NCI-H82 (cell line): ENCODE data around the gene IP6K1.
"Not testable (repeated sequence)": the region's sequence is repeated elsewhere in the genome, so short reads cannot be mapped to it uniquely, and the experiment has no call there.

ENCODE experiments used
- DNase-seq: peaks from one replicate; lab custom pipeline; 2025; lab: John Stamatoyannopoulos, UW

The IP6K1 gene

DNA sequence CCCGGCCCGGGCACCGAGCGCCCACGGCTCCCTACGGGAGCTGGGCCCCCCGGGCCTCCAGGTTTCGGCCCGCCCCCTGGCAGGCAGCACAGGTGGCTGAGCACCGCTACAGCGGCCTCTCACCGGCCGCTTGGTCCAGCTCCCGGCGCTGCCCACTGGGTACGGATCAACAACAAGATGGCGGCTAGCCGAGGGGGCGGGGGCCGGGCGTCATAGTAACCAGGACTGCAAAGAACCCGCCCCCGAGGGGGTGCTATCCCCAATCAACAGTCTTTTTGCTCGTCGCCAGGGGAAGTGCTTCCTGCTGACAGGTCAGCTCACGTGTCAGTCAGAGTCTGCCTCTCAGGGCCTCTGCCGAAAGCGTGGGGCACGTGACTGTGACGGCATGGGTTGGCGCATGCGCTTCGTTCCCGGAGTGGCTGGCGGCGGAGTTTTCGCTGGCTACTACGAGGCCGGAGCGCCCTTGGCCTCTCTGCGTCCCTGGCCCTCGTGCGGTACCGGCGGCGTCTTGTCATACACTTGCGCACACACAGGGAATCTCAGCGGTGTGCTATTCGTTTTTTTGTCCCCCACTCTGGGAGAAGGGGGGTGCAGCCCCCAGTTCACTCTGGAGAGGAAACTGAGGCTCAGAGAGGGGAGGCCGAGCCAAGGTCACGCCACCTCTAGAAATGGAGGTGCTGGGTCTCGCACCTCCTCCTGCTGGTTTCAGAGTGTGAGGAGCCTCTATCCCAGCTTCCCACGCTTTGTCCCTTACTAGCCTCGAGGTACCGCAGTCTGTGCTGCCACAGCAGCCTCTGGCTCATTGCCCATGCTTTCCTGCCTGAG, at the start of gene IP6K1:
IP6K1 (minus strand) TSS at position 186 of the 825 bp plus-strand sequence. CDS start 38,502 bp downstream, outside the sequence.
- peak; percentile 99 for DNase-seq

- DNase-seq: no peak
These were observed 45.0 kb upstream of the IP6K1 start for GRCh38 chr3:49831341-49831740.

DNA sequence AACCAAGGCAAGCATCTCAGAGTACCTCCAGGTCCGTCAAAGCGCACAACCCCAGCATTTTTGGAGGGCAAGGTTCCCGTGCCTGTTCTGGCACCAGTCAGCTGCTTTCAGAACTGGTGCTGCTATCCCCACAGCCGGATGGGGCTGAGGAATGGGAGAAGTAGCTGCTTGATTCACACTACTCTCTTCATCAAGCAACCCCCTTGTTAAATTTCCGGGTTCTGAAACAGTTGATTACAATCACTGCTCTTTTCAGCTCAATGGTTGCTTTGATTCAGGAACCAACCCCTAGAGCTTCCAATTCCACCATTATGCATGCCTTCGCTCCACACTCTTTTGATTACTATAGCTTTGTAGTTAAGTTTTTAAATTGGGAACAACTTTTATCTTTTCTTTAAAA, 39.7 kb upstream of the IP6K1 start:
- DNase-seq: no peak

DNA sequence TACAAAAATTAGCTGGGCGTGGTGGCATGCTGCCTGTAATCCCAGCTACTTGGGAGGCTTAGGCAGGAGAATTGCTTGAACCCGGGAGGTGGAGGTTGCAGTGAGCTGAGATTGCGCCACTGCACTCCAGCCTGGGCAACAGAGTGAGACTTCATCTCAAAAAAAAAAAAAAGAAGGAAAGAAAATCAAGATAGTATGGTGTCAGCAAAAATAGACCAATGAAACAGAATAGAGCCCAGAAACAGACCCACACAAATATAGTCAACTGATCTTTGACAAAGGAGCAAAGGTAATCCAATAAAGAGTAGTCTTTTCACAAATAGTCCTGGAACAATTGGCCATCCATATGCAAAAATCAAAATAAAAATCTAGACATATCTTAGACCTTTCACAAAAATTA, 36.8 kb upstream of the IP6K1 start:
- not testable (repeated sequence) for DNase-seq

DNA sequence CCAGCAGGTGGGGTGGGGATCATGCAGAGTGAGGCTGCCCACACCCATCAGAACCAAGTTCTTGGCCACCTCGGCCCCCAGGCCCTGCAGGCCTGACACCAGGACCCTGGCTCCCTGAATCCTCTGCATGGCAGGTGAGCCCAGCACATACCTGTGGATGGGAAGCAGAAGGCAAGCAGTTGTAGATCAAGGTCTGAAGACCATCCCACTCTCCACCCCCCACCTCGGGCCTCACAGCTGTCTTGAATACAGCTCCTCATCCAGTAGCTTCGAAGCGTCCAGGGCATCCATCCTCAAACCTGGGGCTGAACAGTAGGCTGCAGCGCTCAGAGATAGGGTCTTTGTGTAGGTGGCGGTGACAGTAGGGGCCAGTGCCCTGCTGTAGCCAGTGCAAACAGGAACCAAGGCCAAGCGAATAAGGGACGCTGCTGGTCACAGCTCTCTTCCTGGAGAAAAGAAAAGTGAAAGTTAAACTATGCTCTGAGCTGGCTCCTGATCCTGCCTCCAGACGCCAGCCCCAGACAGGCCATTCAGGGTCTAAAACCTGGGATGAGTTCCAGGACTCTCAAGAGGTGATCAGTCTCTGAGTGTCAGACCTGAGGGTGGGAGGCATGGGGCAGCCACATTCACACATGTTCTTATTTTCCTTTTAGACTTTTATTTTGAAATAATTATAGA, 27.3 kb upstream of the IP6K1 start, which contains the start of gene UBA7:
UBA7 (minus strand) TSS at position 457 of the 678 bp plus-strand sequence; CDS start at position 291, 166 bp downstream.
- no peak for DNase-seq

DNA sequence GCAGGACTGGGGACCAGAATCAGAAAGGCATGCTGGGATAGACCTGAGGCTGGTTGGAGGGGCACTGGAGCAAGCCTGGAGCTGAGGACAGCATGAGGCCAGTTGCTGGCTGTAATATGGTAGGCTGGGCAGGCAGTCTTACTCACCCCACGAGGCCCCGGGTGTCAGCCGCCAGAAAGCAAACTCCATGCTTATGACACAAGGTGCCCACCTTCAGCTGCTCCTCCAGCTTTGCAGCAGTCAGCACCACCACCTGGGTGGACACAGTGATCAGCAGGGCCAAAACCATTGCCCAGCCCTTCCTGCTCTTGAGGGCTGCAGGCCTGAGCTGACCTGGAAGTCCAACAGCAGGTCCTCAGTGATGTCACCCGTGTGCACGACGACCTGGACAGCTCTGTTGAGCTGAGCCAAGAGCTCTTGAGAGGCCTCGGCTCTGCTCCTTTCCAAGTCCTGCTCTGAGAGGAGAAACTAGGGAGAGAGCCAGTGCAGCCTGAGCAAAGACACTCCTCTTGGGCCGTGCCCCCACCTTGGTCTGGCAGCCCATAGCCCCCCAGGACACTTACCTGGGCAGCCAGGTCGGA, 26.7 kb upstream of the IP6K1 start:
- DNase-seq: no peak

- no peak for DNase-seq
These were observed 21.2 kb upstream of the IP6K1 start for GRCh38 chr3:49807431-49808114.

- DNase-seq: no peak
These were observed 20.5 kb upstream of the IP6K1 start for GRCh38 chr3:49806850-49807249.

DNA sequence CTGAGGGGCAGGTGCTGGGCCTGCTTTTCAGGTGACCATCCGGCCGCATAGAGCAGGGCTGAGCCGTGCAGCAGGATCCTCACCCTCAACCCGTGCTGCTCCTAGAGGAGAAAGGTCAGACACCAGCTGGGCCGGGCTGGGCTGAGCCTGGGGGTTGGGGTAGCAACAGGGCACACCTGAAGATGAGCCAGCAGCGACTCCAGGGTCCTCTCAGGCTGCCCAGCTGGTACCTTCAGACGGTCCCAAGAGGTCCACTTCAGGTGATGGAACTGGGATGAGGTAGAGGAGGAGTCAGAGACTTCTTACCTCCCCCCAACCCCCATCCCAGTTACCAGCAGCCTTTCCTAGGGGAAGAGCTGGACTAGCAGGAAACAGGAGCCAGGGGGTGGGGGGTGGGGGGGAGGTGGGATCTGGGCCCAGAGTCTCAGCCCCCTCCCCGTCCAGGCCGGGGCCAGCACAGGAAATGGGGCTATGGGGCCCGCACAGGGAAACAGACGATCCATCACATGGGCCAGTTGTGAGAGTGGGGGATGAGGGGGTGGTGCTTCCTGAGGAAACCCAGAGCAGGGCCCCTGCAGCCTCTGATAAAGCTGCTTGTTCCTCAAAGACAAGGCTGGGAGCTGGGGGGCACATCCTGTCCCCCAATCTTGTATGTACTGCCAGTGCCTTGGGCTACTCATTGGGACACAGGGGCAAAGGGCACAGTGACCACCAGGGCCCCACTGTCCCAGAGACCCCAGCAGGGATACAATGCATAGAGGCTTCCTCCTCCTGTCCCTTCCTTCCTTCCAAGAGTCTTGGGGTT, 19.8 kb upstream of the IP6K1 start:
- no peak for DNase-seq

- DNase-seq: peak; percentile 17
These were observed 19.0 kb upstream of the IP6K1 start for GRCh38 chr3:49805367-49805782.

GRCh38 chr3:49804141-49805041, 18.0 kb upstream of the IP6K1 start:
- no peak for DNase-seq

DNA sequence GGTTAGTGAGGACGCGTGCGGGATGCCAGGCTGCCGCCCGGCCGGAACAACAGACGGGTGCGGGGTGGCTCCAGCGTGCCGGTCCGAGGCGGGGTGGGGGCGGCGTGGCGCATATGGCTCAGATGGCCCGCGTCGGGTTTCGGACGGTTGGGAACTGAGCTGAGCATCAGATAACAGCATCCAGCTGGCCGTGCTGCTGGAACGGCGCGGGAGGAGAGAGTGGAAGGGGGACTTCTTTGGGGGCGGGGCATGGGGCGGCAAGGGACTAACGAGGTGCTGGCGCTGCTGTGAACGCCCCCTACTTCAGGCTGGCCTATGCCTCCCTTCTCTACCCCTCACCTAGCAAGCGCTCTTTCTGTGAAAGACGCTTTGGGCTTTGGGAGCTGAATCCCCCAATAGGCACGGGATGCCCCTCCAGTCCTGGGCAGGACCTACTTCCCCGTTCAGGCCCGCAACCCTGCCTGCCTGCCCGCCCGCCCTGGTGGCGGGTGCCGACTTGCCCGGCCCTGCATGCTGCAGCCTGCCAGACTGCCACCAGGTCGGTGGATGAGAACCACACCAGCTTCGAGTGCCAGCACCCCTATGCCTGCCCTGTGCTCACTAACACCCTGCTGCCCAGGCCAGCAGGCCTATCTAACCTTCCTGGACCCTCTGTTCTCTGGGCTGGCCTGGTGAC, 17.3 kb upstream of the IP6K1 start:
- peak; percentile 77 for DNase-seq

GRCh38 chr3:49802719-49803464, 16.6 kb upstream of the IP6K1 start, which contains the start of gene INKA1:
TSS of gene INKA1 (plus strand) at chr3:49803261. CDS start at chr3:49803393, 132 bp downstream.
- peak; percentile 91 for DNase-seq

- no peak for DNase-seq
These were observed 14.8 kb upstream of the IP6K1 start for GRCh38 chr3:49801160-49801559.

GRCh38 chr3:49799761-49800160, 13.4 kb upstream of the IP6K1 start, which contains the start of gene CDHR4:
TSS of gene CDHR4 (minus strand) at chr3:49799873. CDS start at chr3:49799812, 61 bp downstream.
- DNase-seq: no peak

DNA sequence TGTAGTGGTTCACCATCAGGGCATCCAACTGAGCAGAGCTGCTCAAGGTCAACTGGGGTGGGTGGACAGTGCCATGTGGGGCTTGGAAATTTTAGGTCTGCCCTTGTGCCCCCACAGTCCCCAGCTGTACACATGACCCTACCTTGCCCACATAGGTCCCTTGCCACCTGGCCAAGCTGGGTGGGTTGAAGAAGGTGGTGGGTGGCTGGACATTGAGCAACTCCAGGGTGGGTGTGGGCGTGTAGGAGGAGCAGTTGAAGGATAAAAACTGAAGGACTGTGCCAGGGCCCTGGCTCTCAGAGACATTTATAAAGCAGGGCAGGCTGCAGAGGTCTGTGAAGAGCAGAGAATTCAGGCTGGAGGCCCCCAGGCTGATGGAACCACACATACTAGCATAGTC, 12.8 kb upstream of the IP6K1 start:
- DNase-seq: no peak

DNA sequence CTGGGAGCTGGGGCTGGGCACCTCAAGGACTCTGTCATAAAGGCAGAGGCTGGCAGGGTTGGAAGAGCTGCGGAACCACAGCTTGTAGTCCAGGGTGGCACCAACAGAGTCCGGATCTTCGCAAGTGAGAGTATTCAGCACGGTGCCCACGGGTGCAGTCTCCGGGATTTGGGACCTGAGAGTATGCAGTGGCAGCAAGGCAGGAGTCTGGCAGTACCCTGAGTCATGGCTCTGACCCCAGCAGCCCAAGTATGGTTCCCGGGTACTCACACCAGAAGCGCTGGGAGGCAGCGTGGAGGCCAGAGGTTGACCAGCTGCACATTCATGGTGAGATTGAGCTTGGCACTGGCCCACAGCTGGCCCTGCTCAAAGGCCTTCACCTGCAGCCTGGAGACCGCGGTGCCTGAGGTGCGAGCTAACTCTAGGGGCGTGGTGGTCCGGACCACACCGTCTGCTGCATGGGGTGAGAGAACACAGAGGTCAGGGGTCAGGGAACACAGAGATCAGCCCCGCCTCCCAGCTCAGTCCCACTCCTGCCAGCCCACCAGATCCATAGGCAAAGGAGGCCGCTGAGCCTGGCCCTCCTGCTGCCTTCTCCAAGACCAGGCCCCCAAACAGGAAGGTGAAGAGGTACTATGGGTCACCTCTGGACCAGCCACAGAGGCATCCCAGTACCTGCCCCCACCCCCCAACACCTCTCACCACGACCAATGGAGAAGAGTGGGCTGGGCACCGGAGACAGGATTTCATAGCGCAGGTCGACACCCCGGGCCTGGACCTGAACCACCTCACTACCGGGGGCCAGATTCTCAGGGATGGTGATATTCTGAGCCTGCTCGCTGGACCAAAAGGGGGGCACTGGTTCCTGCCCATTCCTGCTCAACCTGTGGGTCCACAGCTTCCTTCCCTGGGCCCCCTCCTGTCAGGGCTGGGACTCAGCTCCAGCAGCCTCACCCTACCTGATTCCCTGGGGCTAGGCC, 8.9 kb upstream of the IP6K1 start:
- no peak for DNase-seq

DNA sequence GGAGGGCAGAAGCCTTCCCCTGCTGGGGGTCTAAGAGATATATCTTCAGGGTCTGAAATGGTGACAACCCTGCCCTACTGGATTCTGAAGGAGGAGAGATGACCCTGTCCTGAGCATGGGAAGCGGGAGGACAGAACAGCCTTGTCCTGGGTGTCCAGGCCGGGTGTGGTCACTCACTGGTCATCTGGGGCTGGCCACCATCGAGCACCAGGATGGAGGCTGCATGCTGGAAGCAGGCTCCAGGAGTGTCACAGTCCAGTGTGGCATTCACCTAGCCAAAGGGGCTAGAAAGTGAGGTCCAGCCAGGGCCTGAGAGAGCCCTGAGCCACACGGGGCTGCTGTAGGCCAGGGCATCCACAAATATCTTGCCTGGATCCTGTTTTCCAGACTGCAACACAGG, 8.1 kb upstream of the IP6K1 start:
- DNase-seq: no peak
